ENCODE results near the gene LASP1NB.

GRCh38 chr17:38889745-38890409 lies 35.5 kb upstream of the LASP1NB start:
- TF ChIP-seq CTCF (IDR thresholded peaks at IDR 0.05), result no peak
- TF ChIP-seq EZH2 (IDR thresholded peaks at IDR 0.05; ENCODE audit: borderline replicate concordance, insufficient read depth, low read depth, low read length, poor library complexity, severe bottlenecking), result no peak
